Measurements from ENCODE around the gene MACROD1. TPM values are rescaled to one million over a fixed set of nuclear protein-coding genes. Genes with fewer than 3 reads are reported as not detected.
A peak's percentile ranks its signal among the peaks of the same experiment; 100 is the strongest.

MACROD1 gene
- total and polyA plus RNA-seq, 9 of the 15 experiments (the other 6 are each of a cell fraction or from before 2014, with no cell fraction given), result 1.1 to 60.0 (median 26.4) TPM

- TF ChIP-seq ETV1 (tag; conservative IDR thresholded peaks at IDR 0.05; ENCODE audit: low read depth) (no peak), NCOA1 (IDR thresholded peaks at IDR 0.05; ENCODE audit: low read depth) (no peak), HES1 (IDR thresholded peaks at IDR 0.05; ENCODE audit: low read depth) (no peak), KHSRP (IDR thresholded peaks at IDR 0.05) (no peak), E2F5 (CRISPR knock-in tag; IDR thresholded peaks at IDR 0.05) (no peak), ERF (CRISPR knock-in tag; IDR thresholded peaks at IDR 0.05) (no peak), NR3C1 (CRISPR knock-in tag; IDR thresholded peaks at IDR 0.05) (no peak), NFYB (IDR thresholded peaks at IDR 0.05; ENCODE audit: extremely low read depth, insufficient read length) (no peak), SMAD2 (IDR thresholded peaks at IDR 0.05; ENCODE audit: low read depth, low read length) (no peak), SMAD4 (CRISPR knock-in tag; conservative IDR thresholded peaks at IDR 0.05) (no peak), PRPF4 (IDR thresholded peaks at IDR 0.05; ENCODE audit: insufficient read depth, low read depth, low read length, poor library complexity, severe bottlenecking) (no peak), ZNF408 (CRISPR knock-in tag; IDR thresholded peaks at IDR 0.05; ENCODE audit: low read depth) (no peak), LARP7 (IDR thresholded peaks at IDR 0.05) (0 out of 2 replicates have a peak, but pooled peaks have one; percentile 7), HEY1 (CRISPR knock-in tag; IDR thresholded peaks at IDR 0.05; ENCODE audit: borderline replicate concordance) (no peak), ZBTB5 (IDR thresholded peaks at IDR 0.05) (no peak), DPF2 (IDR thresholded peaks at IDR 0.05) (peak; percentile 53; the same call in 1 of the 2 replicates), SMARCA4 (IDR thresholded peaks at IDR 0.05) (no peak)
- TF ChIP-seq, protein P1, sequence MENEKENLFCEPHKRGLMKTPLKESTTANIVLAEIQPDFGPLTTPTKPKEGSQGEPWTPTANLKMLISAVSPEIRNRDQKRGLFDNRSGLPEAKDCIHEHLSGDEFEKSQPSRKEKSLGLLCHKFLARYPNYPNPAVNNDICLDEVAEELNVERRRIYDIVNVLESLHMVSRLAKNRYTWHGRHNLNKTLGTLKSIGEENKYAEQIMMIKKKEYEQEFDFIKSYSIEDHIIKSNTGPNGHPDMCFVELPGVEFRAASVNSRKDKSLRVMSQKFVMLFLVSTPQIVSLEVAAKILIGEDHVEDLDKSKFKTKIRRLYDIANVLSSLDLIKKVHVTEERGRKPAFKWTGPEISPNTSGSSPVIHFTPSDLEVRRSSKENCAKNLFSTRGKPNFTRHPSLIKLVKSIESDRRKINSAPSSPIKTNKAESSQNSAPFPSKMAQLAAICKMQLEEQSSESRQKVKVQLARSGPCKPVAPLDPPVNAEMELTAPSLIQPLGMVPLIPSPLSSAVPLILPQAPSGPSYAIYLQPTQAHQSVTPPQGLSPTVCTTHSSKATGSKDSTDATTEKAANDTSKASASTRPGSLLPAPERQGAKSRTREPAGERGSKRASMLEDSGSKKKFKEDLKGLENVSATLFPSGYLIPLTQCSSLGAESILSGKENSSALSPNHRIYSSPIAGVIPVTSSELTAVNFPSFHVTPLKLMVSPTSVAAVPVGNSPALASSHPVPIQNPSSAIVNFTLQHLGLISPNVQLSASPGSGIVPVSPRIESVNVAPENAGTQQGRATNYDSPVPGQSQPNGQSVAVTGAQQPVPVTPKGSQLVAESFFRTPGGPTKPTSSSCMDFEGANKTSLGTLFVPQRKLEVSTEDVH (IDR thresholded peaks at IDR 0.05; ENCODE audit: low read depth, partially characterized antibody), result peak; percentile 36
- TF ChIP-seq, protein P2, sequence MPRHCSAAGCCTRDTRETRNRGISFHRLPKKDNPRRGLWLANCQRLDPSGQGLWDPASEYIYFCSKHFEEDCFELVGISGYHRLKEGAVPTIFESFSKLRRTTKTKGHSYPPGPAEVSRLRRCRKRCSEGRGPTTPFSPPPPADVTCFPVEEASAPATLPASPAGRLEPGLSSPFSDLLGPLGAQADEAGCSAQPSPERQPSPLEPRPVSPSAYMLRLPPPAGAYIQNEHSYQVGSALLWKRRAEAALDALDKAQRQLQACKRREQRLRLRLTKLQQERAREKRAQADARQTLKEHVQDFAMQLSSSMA (CRISPR knock-in tag; IDR thresholded peaks at IDR 0.05), result no peak
- TF ChIP-seq, protein P3, sequence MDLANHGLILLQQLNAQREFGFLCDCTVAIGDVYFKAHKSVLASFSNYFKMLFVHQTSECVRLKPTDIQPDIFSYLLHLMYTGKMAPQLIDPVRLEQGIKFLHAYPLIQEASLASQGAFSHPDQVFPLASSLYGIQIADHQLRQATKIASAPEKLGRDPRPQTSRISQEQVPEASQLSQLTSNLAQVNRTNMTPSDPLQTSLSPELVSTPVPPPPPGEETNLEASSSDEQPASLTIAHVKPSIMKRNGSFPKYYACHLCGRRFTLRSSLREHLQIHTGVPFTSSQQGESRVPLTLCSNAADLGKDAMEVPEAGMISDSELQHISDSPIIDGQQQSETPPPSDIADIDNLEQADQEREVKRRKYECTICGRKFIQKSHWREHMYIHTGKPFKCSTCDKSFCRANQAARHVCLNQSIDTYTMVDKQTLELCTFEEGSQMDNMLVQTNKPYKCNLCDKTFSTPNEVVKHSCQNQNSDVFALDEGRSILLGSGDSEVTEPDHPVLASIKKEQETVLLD (IDR thresholded peaks at IDR 0.05), result no peak
These were observed 38.6 kb upstream of the MACROD1 start (continued) for GRCh38 chr11:64204464-64204989.
